ENCODE data around the gene KLK4.
"Not testable (repeated sequence)": the region's sequence is repeated elsewhere in the genome, so short reads cannot be mapped to it uniquely, and the experiment has no call there.

Gene KLK4

GRCh38 chr19:50912727-50913716 lies 1.8 kb upstream of the KLK4 start:
- DNase-seq: no peak

- DNase-seq: no peak
Observed at GRCh38 chr19:50912102-50912599, 956 bp upstream of the KLK4 start.

GRCh38 chr19:50910722-50911121 lies 473 bp downstream of the KLK4 start:
- DNase-seq: no peak

GRCh38 chr19:50909240-50910070 lies 1.7 kb downstream of the KLK4 start:
- DNase-seq: no peak

- no peak for DNase-seq
Observed at GRCh38 chr19:50908336-50908735, 2.9 kb downstream of the KLK4 start.

- peak in 1 of 2 experiments; percentile 30 for DNase-seq
Observed at GRCh38 chr19:50906217-50906616, 5.0 kb downstream of the KLK4 start.

- no peak for DNase-seq
Observed at GRCh38 chr19:50902640-50903039, 8.6 kb downstream of the KLK4 start.

- no peak for DNase-seq
Observed at GRCh38 chr19:50899569-50899968, 11.6 kb downstream of the KLK4 start.

GRCh38 chr19:50898018-50898417 lies 13.2 kb downstream of the KLK4 start:
- DNase-seq: no peak

- no peak for DNase-seq
Observed at GRCh38 chr19:50897612-50898011, 13.6 kb downstream of the KLK4 start.

GRCh38 chr19:50897191-50897607 lies 14.0 kb downstream of the KLK4 start:
- DNase-seq: no peak

GRCh38 chr19:50896591-50897190 lies 14.5 kb downstream of the KLK4 start:
- no peak for DNase-seq

GRCh38 chr19:50896089-50896590 lies 15.1 kb downstream of the KLK4 start:
- DNase-seq: not testable (repeated sequence)

GRCh38 chr19:50894478-50895356 lies 16.5 kb downstream of the KLK4 start:
- no peak for DNase-seq

GRCh38 chr19:50893047-50893736 lies 18.0 kb downstream of the KLK4 start:
- no peak for DNase-seq

- no peak for DNase-seq
Observed at GRCh38 chr19:50891253-50891625, 20.0 kb downstream of the KLK4 start.

GRCh38 chr19:50890422-50891252 lies 20.6 kb downstream of the KLK4 start:
- DNase-seq: no peak

- DNase-seq: no peak
Observed at GRCh38 chr19:50889638-50890037, 21.6 kb downstream of the KLK4 start.

GRCh38 chr19:50882188-50882587 lies 29.0 kb downstream of the KLK4 start:
- DNase-seq: no peak

GRCh38 chr19:50880241-50880640 lies 31.0 kb downstream of the KLK4 start:
- DNase-seq: no peak
